ENCODE measurements around the gene TPP1. TPM values are rescaled to one million over a fixed set of nuclear protein-coding genes. Genes with fewer than 3 reads are reported as not detected.

The TPP1 gene
- total RNA-seq, 1 donor from 2014 or later = 32.2 TPM

GRCh38 chr11:6607190-6607795 lies 11.9 kb downstream of the TPP1 start:
- H3K4me3 Mint-ChIP-seq = peak overlapping the region; percentile 69
- peak overlapping the region; percentile 87 for H3K27ac Mint-ChIP-seq
- intact Hi-C loops (cut with micrococcal nuclease) = loop anchor here (1.0 to 10.0 kb wide), 7 partner anchors 60 to 372 kb away; partner anchors contain the start of genes APBB1, CAVIN3, FHIP1B and MRPL17
- DNase-seq = peak; percentile 54
- H3K9me3 Mint-ChIP-seq = no peaks in the 10 kb centered on the region
- H3K27me3 Mint-ChIP-seq = no peaks in the 10 kb centered on the region
- peaks cover 40% of the 10 kb centered on the region for H3K4me1 Mint-ChIP-seq
- H3K36me3 Mint-ChIP-seq (ENCODE audit: low read depth) = peaks cover 46% of the 10 kb centered on the region

GRCh38 chr11:6606471-6607189 lies 12.6 kb downstream of the TPP1 start:
- Mint-ChIP-seq H3K36me3 (ENCODE audit: low read depth) (peaks cover 49% of the 10 kb centered on the region), H3K27ac (no peak overlapping the region), H3K4me3 (no peak overlapping the region), H3K27me3 (no peaks in the 10 kb centered on the region), H3K4me1 (peaks cover 44% of the 10 kb centered on the region), H3K9me3 (no peaks in the 10 kb centered on the region)
- intact Hi-C loops (cut with micrococcal nuclease) = loop anchor here (1.0 to 10.0 kb wide), 7 partner anchors 61 to 372 kb away; partner anchors contain the start of genes APBB1, CAVIN3, FHIP1B and MRPL17
- DNase-seq = peak; percentile 91

- intact Hi-C loops (cut with micrococcal nuclease) = loop anchor here (10.0 kb wide), 1 partner anchor 190 kb away; the partner anchor contains the start of gene APBB1
- DNase-seq = peak; percentile 55
- peaks cover 33% of the 10 kb centered on the region for H3K4me1 Mint-ChIP-seq
These were observed 14.4 kb downstream of the TPP1 start for GRCh38 chr11:6604790-6605189.

GRCh38 chr11:6604081-6604626 lies 15.1 kb downstream of the TPP1 start:
- H3K27ac Mint-ChIP-seq = no peak overlapping the region
- peak; percentile 86 for DNase-seq
- peaks cover 33% of the 10 kb centered on the region for H3K4me1 Mint-ChIP-seq
- peaks cover 36% of the 10 kb centered on the region for H3K36me3 Mint-ChIP-seq (ENCODE audit: low read depth)
- no peaks in the 10 kb centered on the region for H3K27me3 Mint-ChIP-seq
- no peaks in the 10 kb centered on the region for H3K9me3 Mint-ChIP-seq
- no peak overlapping the region for H3K4me3 Mint-ChIP-seq
- intact Hi-C loops (cut with micrococcal nuclease) = loop anchor here (10.0 kb wide), 1 partner anchor 189 kb away; the partner anchor contains the start of gene APBB1

More at GRCh38 chr11:6604790-6605189, 14.4 kb downstream of the TPP1 start:
- H3K27ac Mint-ChIP-seq = no peak overlapping the region
- no peaks in the 10 kb centered on the region for H3K27me3 Mint-ChIP-seq
- no peaks in the 10 kb centered on the region for H3K9me3 Mint-ChIP-seq
- no peak overlapping the region for H3K4me3 Mint-ChIP-seq
- peaks cover 37% of the 10 kb centered on the region for H3K36me3 Mint-ChIP-seq (ENCODE audit: low read depth)

GRCh38 chr11:6603287-6604080 lies 15.7 kb downstream of the TPP1 start, which contains the start of the genes ILK and RRP8:
ILK (plus strand) TSS chr11:6603774; CDS start chr11:6604272, 498 bp downstream.
RRP8 (minus strand) TSS chr11:6603616; CDS start chr11:6603502, 114 bp downstream.
- peaks cover 36% of the 10 kb centered on the region for H3K36me3 Mint-ChIP-seq (ENCODE audit: low read depth)
- H3K9me3 Mint-ChIP-seq = no peaks in the 10 kb centered on the region
- DNase-seq = peak; percentile 96
- H3K4me3 Mint-ChIP-seq = no peak within 1 kb of the TSS
- intact Hi-C loops (cut with micrococcal nuclease) = loop anchor here (1.0 to 10.0 kb wide), 7 partner anchors 9 to 224 kb away; partner anchors contain the start of genes APBB1, ARFIP2, MRPL17 and TAF10
- H3K4me1 Mint-ChIP-seq = peaks cover 28% of the 10 kb centered on the region
- H3K27ac Mint-ChIP-seq = no peak within 1 kb of the TSS
- H3K27me3 Mint-ChIP-seq = no peaks in the 10 kb centered on the region

GRCh38 chr11:6602096-6602940 lies 16.9 kb downstream of the TPP1 start:
- no peaks in the 10 kb centered on the region for H3K27me3 Mint-ChIP-seq
- no peak overlapping the region for H3K4me3 Mint-ChIP-seq
- DNase-seq = peak; percentile 56
- H3K36me3 Mint-ChIP-seq (ENCODE audit: low read depth) = peaks cover 34% of the 10 kb centered on the region
- H3K27ac Mint-ChIP-seq = no peak overlapping the region
- H3K9me3 Mint-ChIP-seq = no peaks in the 10 kb centered on the region
- intact Hi-C loops (cut with micrococcal nuclease) = loop anchor here (2.0 to 10.0 kb wide), 2 partner anchors 132 to 188 kb away; partner anchors contain the start of gene APBB1
- H3K4me1 Mint-ChIP-seq = peaks cover 24% of the 10 kb centered on the region

GRCh38 chr11:6601041-6601461 lies 18.2 kb downstream of the TPP1 start:
- no peaks in the 10 kb centered on the region for H3K27me3 Mint-ChIP-seq
- peak; percentile 53 for DNase-seq
- no peaks in the 10 kb centered on the region for H3K9me3 Mint-ChIP-seq
- H3K36me3 Mint-ChIP-seq (ENCODE audit: low read depth) = peaks cover 36% of the 10 kb centered on the region
- H3K4me1 Mint-ChIP-seq = peaks cover 18% of the 10 kb centered on the region
- intact Hi-C loops (cut with micrococcal nuclease) = loop anchor here (10.0 kb wide), 1 partner anchor 186 kb away; the partner anchor contains the start of gene APBB1
- H3K27ac Mint-ChIP-seq = no peak overlapping the region
- H3K4me3 Mint-ChIP-seq = no peak overlapping the region

GRCh38 chr11:6599881-6600390 lies 19.3 kb downstream of the TPP1 start:
- Mint-ChIP-seq H3K4me1 (peaks cover 17% of the 10 kb centered on the region), H3K36me3 (ENCODE audit: low read depth) (peaks cover 45% of the 10 kb centered on the region), H3K9me3 (no peaks in the 10 kb centered on the region), H3K27me3 (no peaks in the 10 kb centered on the region), H3K27ac (no peak overlapping the region), H3K4me3 (no peak overlapping the region)
- intact Hi-C loops (cut with micrococcal nuclease) = loop anchor here (10.0 kb wide), 1 partner anchor 185 kb away; the partner anchor contains the start of gene APBB1
- peak; percentile 38 for DNase-seq

GRCh38 chr11:6599449-6599848 lies 19.8 kb downstream of the TPP1 start:
- intact Hi-C loops (cut with micrococcal nuclease) = no loop called here
- H3K27me3 Mint-ChIP-seq = no peaks in the 10 kb centered on the region
- peaks cover 48% of the 10 kb centered on the region for H3K36me3 Mint-ChIP-seq (ENCODE audit: low read depth)
- no peak overlapping the region for H3K4me3 Mint-ChIP-seq
- no peak overlapping the region for H3K27ac Mint-ChIP-seq
- DNase-seq = peak; percentile 52
- H3K9me3 Mint-ChIP-seq = no peaks in the 10 kb centered on the region
- peaks cover 20% of the 10 kb centered on the region for H3K4me1 Mint-ChIP-seq

GRCh38 chr11:6598555-6598954 lies 20.7 kb downstream of the TPP1 start:
- no peak overlapping the region for H3K27ac Mint-ChIP-seq
- intact Hi-C loops (cut with micrococcal nuclease) = no loop called here

GRCh38 chr11:6596239-6596877 lies 22.9 kb downstream of the TPP1 start:
- peaks cover 64% of the 10 kb centered on the region for H3K36me3 Mint-ChIP-seq (ENCODE audit: low read depth)
- H3K4me3 Mint-ChIP-seq = no peak overlapping the region
- H3K27ac Mint-ChIP-seq = no peak overlapping the region
- intact Hi-C loops (cut with micrococcal nuclease) = no loop called here
- peak; percentile 34 for DNase-seq
- H3K4me1 Mint-ChIP-seq = peaks cover 20% of the 10 kb centered on the region
- H3K27me3 Mint-ChIP-seq = no peaks in the 10 kb centered on the region
- H3K9me3 Mint-ChIP-seq = no peaks in the 10 kb centered on the region

More at GRCh38 chr11:6598555-6598954, 20.7 kb downstream of the TPP1 start:
- H3K9me3 Mint-ChIP-seq = no peaks in the 10 kb centered on the region
- DNase-seq = peak; percentile 50
- H3K4me1 Mint-ChIP-seq = peaks cover 25% of the 10 kb centered on the region
- peaks cover 55% of the 10 kb centered on the region for H3K36me3 Mint-ChIP-seq (ENCODE audit: low read depth)
- no peak overlapping the region for H3K4me3 Mint-ChIP-seq
- no peaks in the 10 kb centered on the region for H3K27me3 Mint-ChIP-seq
